Adipocyte (in vitro differentiated cells): ENCODE measurements around the gene ELL2.
"Not testable (repeated sequence)": the region's sequence is repeated elsewhere in the genome, so short reads cannot be mapped to it uniquely, and the experiment has no call there.

Experiments used
- DNase-seq: peaks from one replicate; pipeline ENCODE4 v3.0.0-alpha.2; 2015; ENCODE audit warnings: low read depth
- H3K27me3 ChIP-seq: replicated peaks from 2 replicates; pipeline ENCODE4 v1.7.0; 2013; ENCODE audit warnings: mild to moderate bottlenecking, low read length, moderate library complexity; ENCODE audit not compliant: control insufficient read depth, insufficient read depth
- H3K36me3 ChIP-seq: 2 replicates; pipeline ENCODE4 v1.7.0; 2013; ENCODE audit warnings: low read length, mild to moderate bottlenecking, moderate library complexity; ENCODE audit not compliant: control insufficient read depth, insufficient read depth, severe bottlenecking
- H3K4me1 ChIP-seq: 2 replicates; pipeline ENCODE4 v1.7.0; 2013; ENCODE audit warnings: mild to moderate bottlenecking, low read length, moderate library complexity; ENCODE audit not compliant: control insufficient read depth, insufficient read depth
- H3K4me3 ChIP-seq: 2 replicates; pipeline ENCODE4 v1.7.0; 2013; ENCODE audit warnings: mild to moderate bottlenecking, low read length, moderate library complexity
- H3K9ac ChIP-seq: 2 replicates; pipeline ENCODE4 v1.7.0; 2013; ENCODE audit warnings: mild to moderate bottlenecking, low read length, moderate library complexity
- H3K9me3 ChIP-seq: 2 replicates; pipeline ENCODE4 v1.7.0; 2013; ENCODE audit warnings: mild to moderate bottlenecking, low read length, moderate library complexity; ENCODE audit not compliant: control insufficient read depth

ELL2 gene

DNA sequence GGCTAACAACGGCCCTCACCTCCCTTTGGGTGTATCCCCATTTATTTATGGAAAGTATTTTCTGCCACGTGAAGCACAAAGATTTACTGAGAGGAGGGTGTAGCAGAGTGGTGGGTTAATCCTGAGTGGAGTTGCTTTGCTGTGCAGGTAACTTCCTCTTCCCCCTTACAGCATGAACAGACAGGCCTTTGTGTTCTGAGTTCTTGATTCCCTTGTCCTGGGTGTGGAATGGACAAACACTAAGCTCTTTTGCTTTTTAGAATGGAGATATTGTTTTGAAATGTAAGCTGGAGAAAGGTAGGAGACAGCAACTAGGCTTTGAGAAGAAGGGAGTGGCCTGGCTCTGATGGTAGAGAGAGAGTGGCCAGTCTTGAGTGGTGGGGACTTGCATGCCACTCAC, 122.0 kb downstream of the ELL2 start:
- H3K27me3 ChIP-seq: no peaks in the 10 kb centered on the region
- no peak overlapping the region for H3K9ac ChIP-seq
- DNase-seq: no peak
- no peaks in the 10 kb centered on the region for H3K9me3 ChIP-seq
- H3K4me1 ChIP-seq: peaks cover 50% of the 10 kb centered on the region
- H3K4me3 ChIP-seq: no peak overlapping the region
- H3K36me3 ChIP-seq: no peaks in the 10 kb centered on the region

DNA sequence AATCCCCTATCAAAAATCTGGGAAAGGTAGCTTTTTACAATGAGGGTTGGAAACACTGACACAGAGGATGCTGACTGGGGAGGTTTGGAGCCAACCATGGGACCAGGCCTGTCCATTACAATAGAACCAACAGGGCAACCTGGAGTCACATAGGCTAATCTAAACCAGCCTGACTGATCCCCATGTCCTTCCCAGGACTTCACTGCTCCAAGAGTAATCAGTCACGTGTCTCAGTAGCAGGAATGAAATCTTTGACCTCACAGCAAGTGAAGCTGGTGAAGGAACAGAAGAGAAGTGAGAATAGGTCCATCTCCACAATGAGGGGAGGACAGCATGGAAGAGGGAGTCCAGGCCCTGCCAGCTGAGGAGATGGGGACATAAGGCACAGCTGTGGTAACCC, 123.1 kb downstream of the ELL2 start:
- Histone ChIP-seq H3K4me3 (no peak overlapping the region), H3K4me1 (peaks cover 47% of the 10 kb centered on the region), H3K9me3 (no peaks in the 10 kb centered on the region), H3K27me3 (no peaks in the 10 kb centered on the region), H3K9ac (no peak overlapping the region), H3K36me3 (no peaks in the 10 kb centered on the region)
- no peak for DNase-seq

GRCh38 chr5:95838001-95838520, 123.6 kb downstream of the ELL2 start:
- Histone ChIP-seq H3K9ac (no peak overlapping the region), H3K9me3 (no peaks in the 10 kb centered on the region), H3K36me3 (no peaks in the 10 kb centered on the region), H3K4me3 (no peak overlapping the region), H3K27me3 (no peaks in the 10 kb centered on the region), H3K4me1 (peaks cover 42% of the 10 kb centered on the region)
- DNase-seq: no peak

- Histone ChIP-seq H3K4me3 (no peak overlapping the region), H3K4me1 (peaks cover 36% of the 10 kb centered on the region), H3K9ac (no peak overlapping the region), H3K9me3 (no peaks in the 10 kb centered on the region), H3K27me3 (no peaks in the 10 kb centered on the region), H3K36me3 (no peaks in the 10 kb centered on the region)
- no peak for DNase-seq
These were observed 124.2 kb downstream of the ELL2 start for GRCh38 chr5:95837492-95837891.

GRCh38 chr5:95836971-95837370, 124.7 kb downstream of the ELL2 start:
- not testable (repeated sequence) for H3K9ac ChIP-seq, H3K27me3 ChIP-seq, H3K9me3 ChIP-seq, H3K36me3 ChIP-seq, DNase-seq
- Histone ChIP-seq H3K4me3 (peak overlapping the region; percentile 82), H3K4me1 (peaks cover 31% of the 10 kb centered on the region)

- Histone ChIP-seq H3K27me3 (no peaks in the 10 kb centered on the region), H3K9me3 (no peaks in the 10 kb centered on the region), H3K4me3 (peak overlapping the region; percentile 82), H3K36me3 (no peaks in the 10 kb centered on the region), H3K4me1 (peaks cover 29% of the 10 kb centered on the region), H3K9ac (peak overlapping the region; percentile 92)
- DNase-seq: no peak
These were observed 125.1 kb downstream of the ELL2 start for GRCh38 chr5:95836544-95836943.

DNA sequence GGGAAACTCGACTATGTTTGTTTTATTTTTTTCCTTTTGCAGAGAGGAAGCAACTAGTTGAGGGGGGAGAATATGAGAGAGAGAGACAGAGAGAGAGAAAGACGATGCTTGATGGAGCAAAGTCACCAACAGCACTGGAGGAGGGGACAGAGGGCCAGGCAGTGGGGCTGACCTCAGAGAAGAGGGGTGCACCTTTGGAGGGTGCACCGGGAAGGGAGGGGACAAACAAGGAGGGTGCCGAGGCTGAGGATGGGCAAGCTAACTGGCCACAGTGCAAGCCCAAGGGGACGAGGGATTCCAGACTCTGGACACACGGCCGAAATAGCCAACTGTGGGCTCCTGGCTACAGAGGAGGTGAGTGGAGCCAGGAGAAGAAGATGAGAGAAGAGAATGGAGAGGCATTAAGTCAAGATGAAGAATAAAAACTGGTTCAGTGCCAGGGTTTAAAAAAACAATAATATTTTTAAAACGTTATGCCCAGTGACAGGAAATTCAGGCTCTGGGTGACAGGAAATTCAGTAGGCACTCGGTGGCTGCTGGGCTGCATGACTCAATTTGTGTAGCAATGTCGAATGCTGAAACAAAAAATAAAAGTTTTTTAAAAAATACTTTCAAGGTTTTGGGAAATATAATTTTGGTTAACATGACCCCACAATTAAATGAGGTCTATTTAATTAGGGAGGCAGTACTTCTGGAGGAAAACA, 125.8 kb downstream of the ELL2 start:
- H3K9ac ChIP-seq: peak overlapping the region; percentile 92

More for the DNA sequence above, 125.8 kb downstream of the ELL2 start:
- Histone ChIP-seq H3K9me3 (no peaks in the 10 kb centered on the region), H3K27me3 (no peaks in the 10 kb centered on the region), H3K4me1 (peaks cover 22% of the 10 kb centered on the region), H3K36me3 (no peaks in the 10 kb centered on the region), H3K4me3 (peak overlapping the region; percentile 82)
- no peak for DNase-seq
